GM18867 (cell line): Measurements from ENCODE around the gene COMMD3.
"Not testable (repeated sequence)": the region's sequence is repeated elsewhere in the genome, so short reads cannot be mapped to it uniquely, and the experiment has no call there.

ENCODE experiments used
- ATAC-seq: cut with Tn5 transposase; IDR thresholded peaks from one replicate; pipeline ENCODE4 v1.9.1; 2021; ENCODE audit warnings: mild to moderate bottlenecking, moderate library complexity; ENCODE audit not compliant: unreplicated experiment

The COMMD3 gene

GRCh38 chr10:22338185-22338900 is 22.2 kb downstream of the COMMD3 start:
- ATAC-seq, result no peak

GRCh38 chr10:22338931-22339330 is 22.7 kb downstream of the COMMD3 start:
- ATAC-seq, result no peak

GRCh38 chr10:22339761-22340328 is 23.7 kb downstream of the COMMD3 start:
- no peak for ATAC-seq

GRCh38 chr10:22340329-22341189 is 24.4 kb downstream of the COMMD3 start:
- ATAC-seq, result peak; percentile 51

GRCh38 chr10:22341190-22341925 is 25.2 kb downstream of the COMMD3 start:
- peak; percentile 29 for ATAC-seq

- no peak for ATAC-seq
Observed at GRCh38 chr10:22341926-22342196, 25.7 kb downstream of the COMMD3 start.

GRCh38 chr10:22342421-22342820 is 26.2 kb downstream of the COMMD3 start:
- ATAC-seq, result no peak

- ATAC-seq, result no peak
Observed at GRCh38 chr10:22343731-22344130, 27.5 kb downstream of the COMMD3 start.

- ATAC-seq, result no peak
Observed at GRCh38 chr10:22344249-22344648, 28.1 kb downstream of the COMMD3 start.

GRCh38 chr10:22344781-22345300 is 28.7 kb downstream of the COMMD3 start:
- ATAC-seq, result no peak

GRCh38 chr10:22345301-22346095 is 29.3 kb downstream of the COMMD3 start, which contains the start of gene SPAG6:
SPAG6 (plus strand) TSS chr10:22345496; CDS start chr10:22345612, 116 bp downstream.
- no peak for ATAC-seq

- no peak for ATAC-seq
Observed at GRCh38 chr10:22346096-22346661, 30.0 kb downstream of the COMMD3 start.

- ATAC-seq, result no peak
Observed at GRCh38 chr10:22349755-22350154, 33.6 kb downstream of the COMMD3 start.

- no peak for ATAC-seq
Observed at GRCh38 chr10:22351131-22351703, 35.0 kb downstream of the COMMD3 start.

- no peak for ATAC-seq
Observed at GRCh38 chr10:22356324-22356873, 40.2 kb downstream of the COMMD3 start.

GRCh38 chr10:22357770-22358169 is 41.6 kb downstream of the COMMD3 start:
- not testable (repeated sequence) for ATAC-seq

GRCh38 chr10:22363305-22363704 is 47.1 kb downstream of the COMMD3 start:
- no peak for ATAC-seq

- ATAC-seq, result no peak
Observed at GRCh38 chr10:22364407-22365140, 48.4 kb downstream of the COMMD3 start.
